Gastrocnemius medialis (tissue), 4 donors: Measurements from ENCODE around the gene CD209.

ENCODE experiments used
- CTCF ChIP-seq, 5 experiments: fragments of 450-650 bp in 3 of 5; fragments of 200-600 bp in 2 of 5; sonication (generic) in 2 of 5; IDR thresholded peaks in 4 of 5; conservative IDR thresholded peaks in 1 of 5; 1 replicate in 4 of 5; 2 replicates in 1 of 5; pipeline ENCODE4 v1.5.1; 2016 to 2019; ENCODE audit warnings: antibody characterized with exemption in 5 of 5, mild to moderate bottlenecking in 3 of 5, moderate library complexity in 3 of 5
- POLR2A ChIP-seq, 2 donors: fragments of 450-650 bp; IDR thresholded peaks; one replicate each; pipeline ENCODE4 v1.6.1; 2017; ENCODE audit warnings: antibody characterized with exemption in 2 of 2, mild to moderate bottlenecking in 2 of 2, moderate library complexity in 2 of 2

GRCh38 chr19:7756258-7756657 is 8.9 kb upstream of the CD209 start:
- TF ChIP-seq CTCF (IDR thresholded peaks at IDR 0.05 in 4 of 5, conservative IDR thresholded peaks at IDR 0.05 in 1 of 5) = no peak
- no peak for TF ChIP-seq POLR2A (IDR thresholded peaks at IDR 0.05)
